ENCODE measurements around the gene JAK3.

The JAK3 gene

GRCh38 chr19:17831419-17831888, 16.3 kb downstream of the JAK3 start:
- no peaks in the 10 kb centered on the region for H3K9me3 ChIP-seq (ENCODE audit: control insufficient read depth, low read length)
- H3K4me3 ChIP-seq (ENCODE audit: low read length), result no peak overlapping the region
- H3K4me1 ChIP-seq (ENCODE audit: control insufficient read depth, insufficient read depth, low read length), result peaks cover 8% of the 10 kb centered on the region
- H3K27me3 ChIP-seq (ENCODE audit: control insufficient read depth, insufficient read depth, low read length), result peaks cover 11% of the 10 kb centered on the region
- H3K9ac ChIP-seq (ENCODE audit: low read length), result no peak overlapping the region
- H3K36me3 ChIP-seq (ENCODE audit: control insufficient read depth, insufficient read depth, low read length), result no peaks in the 10 kb centered on the region

GRCh38 chr19:17830567-17831418, 17.0 kb downstream of the JAK3 start:
- Histone ChIP-seq H3K4me1 (ENCODE audit: control insufficient read depth, insufficient read depth, low read length) (peaks cover 8% of the 10 kb centered on the region), H3K36me3 (ENCODE audit: control insufficient read depth, insufficient read depth, low read length) (no peaks in the 10 kb centered on the region), H3K9ac (ENCODE audit: low read length) (no peak overlapping the region), H3K9me3 (ENCODE audit: control insufficient read depth, low read length) (no peaks in the 10 kb centered on the region), H3K4me3 (ENCODE audit: low read length) (no peak overlapping the region), H3K27me3 (ENCODE audit: control insufficient read depth, insufficient read depth, low read length) (peaks cover 11% of the 10 kb centered on the region)

- Histone ChIP-seq H3K4me1 (ENCODE audit: control insufficient read depth, insufficient read depth, low read length) (peaks cover 8% of the 10 kb centered on the region), H3K9me3 (ENCODE audit: control insufficient read depth, low read length) (no peaks in the 10 kb centered on the region), H3K27me3 (ENCODE audit: control insufficient read depth, insufficient read depth, low read length) (peaks cover 11% of the 10 kb centered on the region), H3K4me3 (ENCODE audit: low read length) (no peak overlapping the region), H3K36me3 (ENCODE audit: control insufficient read depth, insufficient read depth, low read length) (no peaks in the 10 kb centered on the region), H3K9ac (ENCODE audit: low read length) (no peak overlapping the region)
Measured at GRCh38 chr19:17829855-17830566, 17.8 kb downstream of the JAK3 start.

- Histone ChIP-seq H3K4me3 (ENCODE audit: low read length) (no peak overlapping the region), H3K36me3 (ENCODE audit: control insufficient read depth, insufficient read depth, low read length) (no peaks in the 10 kb centered on the region), H3K4me1 (ENCODE audit: control insufficient read depth, insufficient read depth, low read length) (peaks cover 8% of the 10 kb centered on the region), H3K9me3 (ENCODE audit: control insufficient read depth, low read length) (no peaks in the 10 kb centered on the region), H3K27me3 (ENCODE audit: control insufficient read depth, insufficient read depth, low read length) (peaks cover 11% of the 10 kb centered on the region), H3K9ac (ENCODE audit: low read length) (no peak overlapping the region)
Measured at GRCh38 chr19:17826508-17827056, 21.2 kb downstream of the JAK3 start.

GRCh38 chr19:17824339-17824738, 23.4 kb downstream of the JAK3 start:
- Histone ChIP-seq H3K27me3 (ENCODE audit: control insufficient read depth, insufficient read depth, low read length) (no peaks in the 10 kb centered on the region), H3K4me1 (ENCODE audit: control insufficient read depth, insufficient read depth, low read length) (no peaks in the 10 kb centered on the region), H3K9me3 (ENCODE audit: control insufficient read depth, low read length) (no peaks in the 10 kb centered on the region), H3K4me3 (ENCODE audit: low read length) (no peak overlapping the region), H3K9ac (ENCODE audit: low read length) (no peak overlapping the region), H3K36me3 (ENCODE audit: control insufficient read depth, insufficient read depth, low read length) (no peaks in the 10 kb centered on the region)

GRCh38 chr19:17821190-17821589, 26.6 kb downstream of the JAK3 start, which contains the start of gene INSL3:
Gene INSL3 (minus strand): TSS chr19:17821519. CDS start chr19:17821506, 13 bp downstream.
- Histone ChIP-seq H3K4me3 (ENCODE audit: low read length) (no peak within 1 kb of the TSS), H3K9ac (ENCODE audit: low read length) (no peak within 1 kb of the TSS), H3K36me3 (ENCODE audit: control insufficient read depth, insufficient read depth, low read length) (no peaks in the 10 kb centered on the region), H3K27me3 (ENCODE audit: control insufficient read depth, insufficient read depth, low read length) (no peaks in the 10 kb centered on the region), H3K4me1 (ENCODE audit: control insufficient read depth, insufficient read depth, low read length) (no peaks in the 10 kb centered on the region), H3K9me3 (ENCODE audit: control insufficient read depth, low read length) (no peaks in the 10 kb centered on the region)

- Histone ChIP-seq H3K9ac (ENCODE audit: low read length) (no peak overlapping the region), H3K4me1 (ENCODE audit: control insufficient read depth, insufficient read depth, low read length) (no peaks in the 10 kb centered on the region), H3K36me3 (ENCODE audit: control insufficient read depth, insufficient read depth, low read length) (no peaks in the 10 kb centered on the region), H3K4me3 (ENCODE audit: low read length) (no peak overlapping the region), H3K27me3 (ENCODE audit: control insufficient read depth, insufficient read depth, low read length) (no peaks in the 10 kb centered on the region), H3K9me3 (ENCODE audit: control insufficient read depth, low read length) (no peaks in the 10 kb centered on the region)
Measured at GRCh38 chr19:17817668-17818363, 30.0 kb downstream of the JAK3 start.

- H3K4me1 ChIP-seq (ENCODE audit: control insufficient read depth, insufficient read depth, low read length), result peaks cover 2% of the 10 kb centered on the region
- no peaks in the 10 kb centered on the region for H3K27me3 ChIP-seq (ENCODE audit: control insufficient read depth, insufficient read depth, low read length)
- no peak overlapping the region for H3K4me3 ChIP-seq (ENCODE audit: low read length)
- H3K36me3 ChIP-seq (ENCODE audit: control insufficient read depth, insufficient read depth, low read length), result peaks cover 5% of the 10 kb centered on the region
- H3K9ac ChIP-seq (ENCODE audit: low read length), result no peak overlapping the region
- H3K9me3 ChIP-seq (ENCODE audit: control insufficient read depth, low read length), result no peaks in the 10 kb centered on the region
Measured at GRCh38 chr19:17812099-17812498, 35.7 kb downstream of the JAK3 start.

- H3K27me3 ChIP-seq (ENCODE audit: control insufficient read depth, insufficient read depth, low read length), result no peaks in the 10 kb centered on the region
Measured at GRCh38 chr19:17811681-17812080, 36.1 kb downstream of the JAK3 start.

GRCh38 chr19:17811103-17811502, 36.7 kb downstream of the JAK3 start:
- Histone ChIP-seq H3K36me3 (ENCODE audit: control insufficient read depth, insufficient read depth, low read length) (peaks cover 5% of the 10 kb centered on the region), H3K27me3 (ENCODE audit: control insufficient read depth, insufficient read depth, low read length) (no peaks in the 10 kb centered on the region), H3K9ac (ENCODE audit: low read length) (no peak overlapping the region), H3K4me3 (ENCODE audit: low read length) (no peak overlapping the region), H3K4me1 (ENCODE audit: control insufficient read depth, insufficient read depth, low read length) (peaks cover 9% of the 10 kb centered on the region), H3K9me3 (ENCODE audit: control insufficient read depth, low read length) (no peaks in the 10 kb centered on the region)

More at GRCh38 chr19:17811681-17812080, 36.1 kb downstream of the JAK3 start:
- H3K9me3 ChIP-seq (ENCODE audit: control insufficient read depth, low read length), result no peaks in the 10 kb centered on the region
- peaks cover 5% of the 10 kb centered on the region for H3K36me3 ChIP-seq (ENCODE audit: control insufficient read depth, insufficient read depth, low read length)
- H3K9ac ChIP-seq (ENCODE audit: low read length), result no peak overlapping the region
- no peak overlapping the region for H3K4me3 ChIP-seq (ENCODE audit: low read length)
- H3K4me1 ChIP-seq (ENCODE audit: control insufficient read depth, insufficient read depth, low read length), result peaks cover 6% of the 10 kb centered on the region

GRCh38 chr19:17807731-17808316, 40.0 kb downstream of the JAK3 start:
- H3K27me3 ChIP-seq (ENCODE audit: control insufficient read depth, insufficient read depth, low read length), result no peaks in the 10 kb centered on the region

More at GRCh38 chr19:17807731-17808316, 40.0 kb downstream of the JAK3 start:
- Histone ChIP-seq H3K4me3 (ENCODE audit: low read length) (no peak overlapping the region), H3K9ac (ENCODE audit: low read length) (no peak overlapping the region), H3K36me3 (ENCODE audit: control insufficient read depth, insufficient read depth, low read length) (peaks cover 5% of the 10 kb centered on the region), H3K4me1 (ENCODE audit: control insufficient read depth, insufficient read depth, low read length) (peaks cover 13% of the 10 kb centered on the region), H3K9me3 (ENCODE audit: control insufficient read depth, low read length) (no peaks in the 10 kb centered on the region)
